Fibroblast of the aortic adventitia (primary cell): ENCODE data around the gene MCUR1. TPM values are rescaled to one million over a fixed set of nuclear protein-coding genes. Genes with fewer than 3 reads are reported as not detected.

ENCODE experiments used
- DNase-seq: peaks from one replicate; pipeline ENCODE4 v3.0.0-alpha.2; 2010; ENCODE audit warnings: low read depth
- H3K4me3 ChIP-seq: 2 replicates; pipeline ENCODE4 v1.5.1; 2011; ENCODE audit warnings: low read depth, mild to moderate bottlenecking, control low read depth, low read length, moderate library complexity
- CTCF ChIP-seq: IDR thresholded peaks from 2 replicates; pipeline ENCODE4 v1.5.1; 2011; ENCODE audit warnings: mild to moderate bottlenecking, low read length, control low read depth, inconsistent platforms; ENCODE audit not compliant: insufficient read depth
- total RNA-seq: library from RNA; depleted of rRNA; stranded (reverse); fragments of >200 nt; gene quantifications from 2 replicates; pipeline ENCODE4 v1.2.3, GENCODE V29; 2012; ENCODE audit warnings: low replicate concordance

The MCUR1 gene
- total RNA-seq, 1 donor: 12.9 TPM

- no peak for DNase-seq
- H3K4me3 ChIP-seq: no peak overlapping the region
- TF ChIP-seq CTCF: no peak
Measured at GRCh38 chr6:13811627-13812358, 2.6 kb downstream of the MCUR1 start.

- no peak for TF ChIP-seq CTCF
- no peak overlapping the region for H3K4me3 ChIP-seq
- DNase-seq: peak; percentile 59
Measured at GRCh38 chr6:13810688-13811446, 3.5 kb downstream of the MCUR1 start.

GRCh38 chr6:13808801-13809200, 5.6 kb downstream of the MCUR1 start:
- TF ChIP-seq CTCF: no peak
- no peak overlapping the region for H3K4me3 ChIP-seq
- no peak for DNase-seq

GRCh38 chr6:13807696-13808095, 6.7 kb downstream of the MCUR1 start:
- no peak for DNase-seq
- no peak overlapping the region for H3K4me3 ChIP-seq
- TF ChIP-seq CTCF: no peak

- H3K4me3 ChIP-seq: no peak overlapping the region
- DNase-seq: no peak
- TF ChIP-seq CTCF: no peak
Measured at GRCh38 chr6:13803581-13803980, 10.8 kb downstream of the MCUR1 start.

- no peak for DNase-seq
Measured at GRCh38 chr6:13800615-13801014, 13.7 kb downstream of the MCUR1 start.

More at GRCh38 chr6:13800615-13801014, 13.7 kb downstream of the MCUR1 start:
- TF ChIP-seq CTCF: no peak
- H3K4me3 ChIP-seq: no peak overlapping the region
